Measurements from ENCODE around the gene CSNK2A3. TPM values are rescaled to one million over a fixed set of nuclear protein-coding genes. Genes with fewer than 3 reads are reported as not detected.

The CSNK2A3 gene
- total RNA-seq, 1 donor from 2014 or later, result 3.5 TPM

GRCh38 chr11:11370962-11371303 lies 17.9 kb upstream of the CSNK2A3 start:
- Mint-ChIP-seq H3K9me3 (ENCODE audit: low read depth) (peaks cover 12% of the 10 kb centered on the region), H3K27ac (ENCODE audit: unreplicated experiment) (no peak overlapping the region), H3K27me3 (ENCODE audit: low read depth) (peaks cover 2% of the 10 kb centered on the region), H3K4me1 (ENCODE audit: low read depth) (peaks cover 3% of the 10 kb centered on the region), H3K36me3 (ENCODE audit: low read depth) (peaks cover 52% of the 10 kb centered on the region), H3K4me3 (ENCODE audit: unreplicated experiment) (no peak overlapping the region)
- TF ChIP-seq CTCF (IDR thresholded peaks at IDR 0.05), result no peak
- DNase-seq (ENCODE audit: low spot score), result no peak

- H3K36me3 Mint-ChIP-seq (ENCODE audit: low read depth), result peaks cover 52% of the 10 kb centered on the region
- no peak for DNase-seq (ENCODE audit: low spot score)
- H3K4me1 Mint-ChIP-seq (ENCODE audit: low read depth), result peaks cover 3% of the 10 kb centered on the region
- TF ChIP-seq CTCF (IDR thresholded peaks at IDR 0.05), result no peak
- H3K4me3 Mint-ChIP-seq (ENCODE audit: unreplicated experiment), result no peak overlapping the region
- peaks cover 2% of the 10 kb centered on the region for H3K27me3 Mint-ChIP-seq (ENCODE audit: low read depth)
- peaks cover 12% of the 10 kb centered on the region for H3K9me3 Mint-ChIP-seq (ENCODE audit: low read depth)
- no peak overlapping the region for H3K27ac Mint-ChIP-seq (ENCODE audit: unreplicated experiment)
Measured at GRCh38 chr11:11370255-11370961, 17.4 kb upstream of the CSNK2A3 start.

- no peak overlapping the region for H3K4me3 Mint-ChIP-seq (ENCODE audit: unreplicated experiment)
- H3K4me1 Mint-ChIP-seq (ENCODE audit: low read depth), result peaks cover 3% of the 10 kb centered on the region
- no peak for TF ChIP-seq CTCF (IDR thresholded peaks at IDR 0.05)
- DNase-seq (ENCODE audit: low spot score), result no peak
- peaks cover 2% of the 10 kb centered on the region for H3K27me3 Mint-ChIP-seq (ENCODE audit: low read depth)
- H3K27ac Mint-ChIP-seq (ENCODE audit: unreplicated experiment), result no peak overlapping the region
- peaks cover 39% of the 10 kb centered on the region for H3K36me3 Mint-ChIP-seq (ENCODE audit: low read depth)
- H3K9me3 Mint-ChIP-seq (ENCODE audit: low read depth), result peaks cover 12% of the 10 kb centered on the region
Measured at GRCh38 chr11:11366793-11367192, 13.7 kb upstream of the CSNK2A3 start.

GRCh38 chr11:11363674-11364073 lies 10.6 kb upstream of the CSNK2A3 start:
- TF ChIP-seq CTCF (IDR thresholded peaks at IDR 0.05), result no peak
- peaks cover 28% of the 10 kb centered on the region for H3K36me3 Mint-ChIP-seq (ENCODE audit: low read depth)
- no peak overlapping the region for H3K27ac Mint-ChIP-seq (ENCODE audit: unreplicated experiment)
- H3K4me1 Mint-ChIP-seq (ENCODE audit: low read depth), result peaks cover 6% of the 10 kb centered on the region
- H3K27me3 Mint-ChIP-seq (ENCODE audit: low read depth), result peaks cover 5% of the 10 kb centered on the region
- no peak overlapping the region for H3K4me3 Mint-ChIP-seq (ENCODE audit: unreplicated experiment)
- DNase-seq (ENCODE audit: low spot score), result no peak
- peaks cover 10% of the 10 kb centered on the region for H3K9me3 Mint-ChIP-seq (ENCODE audit: low read depth)

GRCh38 chr11:11359611-11360010 lies 6.6 kb upstream of the CSNK2A3 start:
- Mint-ChIP-seq H3K27ac (ENCODE audit: unreplicated experiment) (no peak overlapping the region), H3K36me3 (ENCODE audit: low read depth) (peaks cover 20% of the 10 kb centered on the region), H3K4me3 (ENCODE audit: unreplicated experiment) (no peak overlapping the region), H3K27me3 (ENCODE audit: low read depth) (peaks cover 8% of the 10 kb centered on the region), H3K4me1 (ENCODE audit: low read depth) (peaks cover 6% of the 10 kb centered on the region), H3K9me3 (ENCODE audit: low read depth) (no peaks in the 10 kb centered on the region)
- DNase-seq (ENCODE audit: low spot score), result no peak
- TF ChIP-seq CTCF (IDR thresholded peaks at IDR 0.05), result no peak
